Hematopoietic multipotent progenitor cell treated with erythropoietin and hydrocortisone succinate and interleukin-3 and kit ligand, for 4 days (in vitro differentiated cells): ENCODE data around the gene TBK1.

ENCODE experiments used
- DNase-seq: peaks from one replicate; pipeline ENCODE4 v3.0.0-alpha.2; 2015

The TBK1 gene

GRCh38 chr12:64451687-64452558, at the start of gene TBK1:
Gene TBK1 (plus strand): TSS chr12:64452120. CDS start chr12:64455871, 3,751 bp downstream.
- peak; percentile 92 for DNase-seq

DNA sequence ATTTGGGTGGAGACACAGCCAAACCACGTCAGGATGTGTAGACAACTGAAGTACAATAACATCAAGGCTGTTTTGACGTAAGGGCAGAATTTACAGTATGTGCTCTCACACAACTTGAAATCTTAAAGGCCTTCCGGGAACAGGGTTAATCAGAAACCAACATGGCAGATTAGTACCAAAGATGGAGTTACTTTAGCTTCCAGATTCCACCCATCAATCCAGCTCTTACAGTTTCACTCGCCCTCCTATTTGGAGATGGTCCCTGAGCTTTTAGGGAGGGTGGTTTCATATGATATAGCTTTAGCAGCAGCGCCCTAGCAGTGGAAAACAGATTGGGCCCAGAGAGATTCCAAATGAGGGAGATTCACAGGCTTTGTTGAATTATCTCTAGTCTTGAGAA, 49.7 kb upstream of the TBK1 start:
- DNase-seq: no peak

DNA sequence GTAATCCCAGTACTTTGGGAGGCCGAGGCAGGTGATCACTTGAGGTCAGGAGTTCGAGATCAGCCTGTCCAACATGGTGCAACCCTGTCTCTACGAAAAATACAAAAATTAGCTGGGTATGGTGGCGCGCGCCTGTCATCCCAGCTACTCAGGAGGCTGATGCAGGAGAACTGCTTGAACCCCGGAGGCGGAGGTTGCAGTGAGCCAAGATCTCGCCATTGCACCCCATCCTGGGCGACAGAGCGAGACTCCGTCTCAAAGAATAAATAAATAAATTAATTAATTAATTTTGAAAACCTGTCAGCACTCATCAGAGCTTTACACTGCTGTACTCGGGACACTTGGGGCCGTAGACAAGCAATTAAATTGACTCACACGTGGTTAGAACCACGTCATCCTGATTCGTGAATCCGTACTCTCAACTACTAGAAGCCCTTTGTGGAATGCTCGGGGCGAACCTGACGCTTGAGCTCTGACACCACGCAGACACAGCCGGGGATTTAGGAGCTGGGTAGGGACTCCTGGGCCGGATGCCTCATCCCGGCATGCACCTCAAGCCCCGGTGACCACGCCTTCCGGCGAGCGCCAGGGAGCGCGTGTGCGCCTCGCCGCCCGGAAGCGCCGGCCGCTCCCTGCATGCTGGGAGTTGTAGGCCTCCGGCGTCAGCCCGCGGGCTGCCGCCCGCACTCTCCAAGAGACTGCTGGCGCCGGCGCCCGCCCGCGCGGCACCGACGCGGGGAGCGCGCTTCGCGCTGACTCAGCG, 48.0 kb upstream of the TBK1 start, which contains the start of gene XPOT:
TSS of gene XPOT (plus strand) at position 686 of the 763 bp plus-strand sequence. CDS start 5,644 bp downstream, outside the sequence.
- DNase-seq: peak; percentile 98

DNA sequence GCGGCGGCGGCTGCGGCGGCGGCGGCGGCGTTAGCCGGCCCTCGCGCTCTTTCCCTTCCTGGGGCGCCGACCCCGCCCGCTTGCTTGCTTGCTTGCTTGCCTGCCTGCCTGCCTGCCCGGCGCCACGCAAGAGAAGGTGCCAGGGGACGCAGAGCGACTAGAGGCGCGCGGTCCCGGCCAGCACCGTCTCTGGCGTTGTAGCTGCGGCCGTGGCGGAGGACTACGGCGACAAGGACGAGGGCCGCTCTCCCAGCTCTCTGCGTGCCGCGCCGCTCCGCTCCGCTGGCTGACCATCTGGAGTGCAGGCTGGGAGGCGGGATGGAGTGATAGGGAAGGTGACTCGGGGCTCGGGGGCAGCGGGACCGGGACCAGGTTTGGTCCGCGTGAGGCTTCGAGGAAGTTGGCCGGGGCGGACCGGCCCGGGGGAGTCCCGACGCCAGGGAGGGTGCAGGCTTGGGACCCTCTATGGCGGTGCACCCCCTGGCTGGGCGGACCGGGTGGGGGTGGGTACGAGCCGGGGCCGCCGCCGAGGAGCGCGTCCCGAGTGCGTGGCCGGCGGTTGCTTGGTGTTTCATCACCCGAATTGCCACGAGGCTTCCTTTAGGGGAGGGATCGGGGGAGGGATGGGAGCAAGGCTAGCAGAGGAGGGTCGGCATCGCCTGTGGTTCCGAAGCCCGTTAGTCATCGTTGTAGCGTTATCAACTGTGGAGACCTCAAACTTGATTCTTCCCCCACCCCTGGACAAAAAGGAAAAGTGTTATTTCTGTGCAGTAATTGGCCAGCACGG, 47.3 kb upstream of the TBK1 start:
- peak; percentile 93 for DNase-seq

DNA sequence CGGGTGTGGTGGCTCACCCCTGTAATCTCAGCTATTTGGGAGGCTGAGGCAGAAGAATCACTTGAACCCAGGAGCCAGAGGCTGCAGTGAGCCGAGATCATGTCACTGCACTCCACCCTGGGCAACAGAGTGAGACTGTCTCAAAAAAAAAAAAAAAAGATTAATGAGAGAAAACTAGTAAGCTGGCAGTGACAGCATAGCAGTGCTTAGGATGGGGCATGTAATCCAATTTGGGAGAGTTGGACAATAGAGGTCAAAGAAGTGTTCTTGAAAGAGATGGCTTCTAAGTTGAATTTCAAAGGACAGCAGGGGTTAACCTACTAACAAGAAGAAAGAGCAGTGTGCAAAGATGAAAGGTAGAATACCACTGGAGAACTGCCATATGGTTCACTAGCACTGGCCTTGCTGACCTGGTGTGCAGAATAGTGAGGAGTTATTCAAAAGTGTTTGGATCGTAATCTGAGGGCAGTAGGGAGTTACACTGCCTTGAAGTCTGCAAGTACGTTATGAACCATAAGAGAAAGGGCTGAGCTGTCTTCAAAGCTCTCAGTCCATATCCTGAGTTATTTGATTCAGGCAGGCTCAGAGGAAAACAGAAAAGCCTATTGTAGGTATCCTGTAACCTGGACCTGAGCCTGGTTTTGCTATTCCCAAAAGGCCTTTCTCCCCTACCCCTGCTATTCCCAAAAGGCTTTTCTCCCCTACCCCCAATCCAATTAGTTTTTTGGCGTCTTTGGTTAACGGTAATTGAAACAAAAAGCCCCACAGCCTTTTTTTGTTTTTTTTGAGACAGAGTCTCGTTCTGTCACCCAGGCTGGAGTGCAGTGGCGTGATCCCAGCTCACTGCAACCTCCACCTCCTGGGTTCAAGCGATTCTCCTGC, 44.3 kb upstream of the TBK1 start:
- peak; percentile 18 for DNase-seq

GRCh38 chr12:64411427-64411826, 40.5 kb upstream of the TBK1 start:
- DNase-seq: no peak

GRCh38 chr12:64412459-64412858, 39.5 kb upstream of the TBK1 start:
- no peak for DNase-seq

DNA sequence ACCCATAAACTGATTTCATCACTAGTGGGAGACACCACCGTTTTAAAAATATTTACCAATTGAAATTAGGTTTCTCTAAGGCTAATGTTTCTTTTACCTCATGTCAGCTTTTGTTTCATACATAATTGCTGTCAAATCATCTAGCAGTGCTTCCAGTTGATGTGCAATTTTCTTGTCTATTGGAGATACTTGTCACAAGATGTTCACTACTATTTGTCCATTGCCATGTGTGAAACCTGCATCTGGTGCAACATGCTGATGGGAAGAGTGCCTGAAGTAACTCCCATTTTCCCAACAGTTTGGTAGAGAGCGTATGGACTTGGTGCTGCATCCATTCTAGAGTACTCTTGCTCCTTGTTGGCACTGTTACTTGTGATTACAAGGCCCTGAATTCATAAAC, 38.0 kb upstream of the TBK1 start:
- no peak for DNase-seq

- no peak for DNase-seq
Observed at GRCh38 chr12:64418209-64418608, 33.7 kb upstream of the TBK1 start.

DNA sequence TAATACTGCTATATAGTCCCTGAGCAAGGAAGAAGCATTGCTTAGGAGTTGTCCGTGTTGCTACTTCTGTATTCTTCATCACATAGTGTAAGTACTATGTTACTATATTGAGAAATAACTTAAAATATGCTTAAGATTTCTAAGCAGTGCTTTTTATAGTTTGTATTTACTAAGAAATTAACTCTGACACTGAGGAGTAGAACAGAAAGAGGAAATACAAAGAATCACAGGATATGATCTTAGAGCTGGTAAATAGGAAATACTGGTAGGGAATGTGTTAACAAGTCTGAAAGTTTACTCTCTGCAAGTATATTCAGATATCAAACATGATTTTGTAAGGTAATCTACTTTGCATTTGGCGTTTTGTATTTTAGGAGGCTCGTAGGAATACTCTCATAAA, 32.2 kb upstream of the TBK1 start:
- no peak for DNase-seq

DNA sequence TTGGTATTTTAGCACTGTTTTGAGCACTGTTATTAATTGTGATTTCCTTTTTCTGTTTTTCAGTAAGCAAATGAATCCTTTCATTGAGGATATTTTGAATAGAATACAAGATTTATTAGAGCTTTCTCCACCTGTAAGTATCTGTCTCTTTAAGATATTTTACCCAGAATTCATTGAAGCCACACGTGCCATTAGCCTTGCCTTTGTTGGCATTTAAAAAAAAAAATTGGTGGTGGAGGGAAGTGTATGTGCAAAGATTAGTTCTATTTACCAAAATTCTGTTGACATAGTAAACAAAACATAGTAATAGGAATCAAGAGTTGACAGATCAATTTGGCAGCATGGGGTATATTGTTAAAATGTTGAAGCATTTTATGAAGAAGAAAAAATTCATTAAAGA, 23.9 kb upstream of the TBK1 start:
- no peak for DNase-seq

DNA sequence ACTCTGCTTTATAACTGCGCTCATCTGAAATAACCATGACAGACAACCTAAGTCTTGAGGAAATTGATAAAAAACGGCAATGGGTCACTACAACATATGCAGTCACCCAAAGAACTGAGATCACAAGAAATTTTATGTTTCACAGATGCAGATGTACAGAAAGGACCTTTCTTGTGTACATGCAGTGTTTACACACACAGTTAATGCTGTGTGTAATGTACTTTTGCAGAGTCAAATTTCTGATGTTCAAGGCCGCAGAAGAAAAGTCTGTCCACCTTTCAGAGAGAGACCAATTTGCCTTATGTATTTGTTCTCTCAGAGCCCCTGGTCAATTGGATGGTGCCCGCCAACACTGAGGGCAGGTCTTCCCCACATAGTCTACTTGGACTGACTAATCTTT, 23.0 kb upstream of the TBK1 start:
- DNase-seq: no peak

GRCh38 chr12:64430886-64431285, 21.0 kb upstream of the TBK1 start:
- DNase-seq: no peak

DNA sequence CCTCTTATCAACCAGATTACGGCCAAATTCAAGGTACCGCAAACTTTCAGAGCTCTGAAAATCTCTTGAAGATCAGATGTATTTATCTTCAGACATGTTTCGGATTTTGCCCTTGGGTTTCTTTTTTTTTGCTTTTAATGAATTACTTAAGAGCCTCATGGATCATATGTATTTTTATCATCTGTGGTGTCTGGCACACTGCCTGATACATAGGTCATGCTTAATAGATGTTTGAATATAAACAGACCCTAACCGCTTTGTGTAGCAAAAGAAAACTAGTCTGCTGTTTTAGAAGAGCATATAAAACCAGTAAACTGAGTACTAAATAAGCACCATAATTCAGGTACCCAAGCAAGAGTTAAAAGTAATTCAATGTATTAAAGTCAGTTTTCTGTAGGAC, 20.1 kb upstream of the TBK1 start:
- no peak for DNase-seq

- DNase-seq: no peak
Observed at GRCh38 chr12:64433915-64434314, 18.0 kb upstream of the TBK1 start.

DNA sequence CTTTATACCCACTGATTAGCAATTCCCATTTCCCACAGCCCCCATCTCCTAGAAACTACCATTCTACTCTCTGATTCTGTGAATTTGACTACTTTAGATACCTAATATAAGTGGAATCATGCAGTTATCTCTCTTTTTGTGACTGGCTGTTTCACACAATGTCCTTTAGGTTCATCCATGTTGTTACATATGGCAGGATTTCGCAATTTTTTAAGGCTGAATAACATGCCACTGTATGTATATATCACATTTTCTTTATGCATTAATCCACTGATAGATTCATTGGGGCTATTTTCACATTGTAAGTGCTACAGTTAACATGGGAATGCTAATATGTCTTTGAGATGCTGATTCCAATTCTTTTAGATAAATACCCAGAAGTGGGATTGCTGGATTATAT, 11.8 kb upstream of the TBK1 start:
- DNase-seq: no peak

- DNase-seq: no peak
Observed at GRCh38 chr12:64445490-64445889, 6.4 kb upstream of the TBK1 start.

DNA sequence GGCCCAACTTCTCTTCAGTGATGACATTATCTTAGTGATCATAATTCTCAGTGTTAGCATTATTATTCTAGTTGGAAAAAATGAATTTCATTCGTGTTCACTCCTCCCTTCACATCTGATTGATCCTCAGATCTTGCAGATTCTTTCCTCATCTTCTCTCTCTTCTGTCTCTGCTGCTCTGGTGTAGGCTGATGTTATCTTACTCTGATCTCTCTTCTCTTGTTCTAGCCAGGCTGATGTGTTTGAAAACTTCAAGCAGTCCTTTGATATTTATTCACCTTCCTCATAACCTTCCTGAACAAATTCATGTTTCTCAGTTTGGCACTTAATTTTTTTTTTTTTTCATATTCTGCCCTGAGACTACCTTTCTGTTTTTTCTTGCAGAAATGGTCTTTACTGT, 5.6 kb upstream of the TBK1 start:
- no peak for DNase-seq

- no peak for DNase-seq
Observed at GRCh38 chr12:64450057-64450640, 1.8 kb upstream of the TBK1 start.

DNA sequence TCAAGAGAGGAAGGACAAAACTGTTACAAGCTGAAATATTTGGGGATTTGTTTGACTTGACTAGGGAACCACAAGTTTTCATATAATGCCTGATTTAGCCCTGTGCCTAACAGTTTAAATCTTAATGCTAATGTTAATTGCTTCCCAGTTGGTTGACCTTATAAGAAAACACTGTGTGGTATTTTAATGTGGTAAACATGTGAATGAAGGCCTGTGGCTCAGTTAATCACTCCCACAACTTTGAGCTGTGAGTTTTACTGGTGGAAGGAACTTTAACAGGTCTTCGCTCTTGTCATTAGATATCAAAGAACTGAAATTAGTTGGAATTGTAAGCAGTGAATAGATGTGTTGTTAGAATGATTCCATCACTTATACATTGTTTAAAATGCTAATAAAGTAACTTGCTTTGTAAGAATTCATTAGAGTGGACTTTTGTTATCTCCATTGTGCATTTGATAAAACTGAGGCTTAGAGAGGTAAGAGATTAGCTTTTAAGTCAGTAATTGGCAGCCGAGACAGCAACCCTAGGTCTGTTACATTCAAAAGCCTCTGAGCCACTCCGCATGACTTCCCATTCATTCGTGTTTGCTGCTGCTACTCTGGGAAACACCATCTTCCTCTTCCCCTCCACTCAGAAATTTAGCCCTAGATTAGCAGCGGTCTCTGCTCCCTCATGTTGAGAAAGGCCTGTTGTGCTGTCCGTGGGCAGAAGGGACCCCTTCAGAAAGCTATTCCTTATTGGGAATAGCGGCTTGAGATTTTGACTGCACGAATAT, 1.0 kb upstream of the TBK1 start:
- DNase-seq: peak; percentile 75
